ENCODE data around the gene SLC5A5.

Gene SLC5A5

DNA sequence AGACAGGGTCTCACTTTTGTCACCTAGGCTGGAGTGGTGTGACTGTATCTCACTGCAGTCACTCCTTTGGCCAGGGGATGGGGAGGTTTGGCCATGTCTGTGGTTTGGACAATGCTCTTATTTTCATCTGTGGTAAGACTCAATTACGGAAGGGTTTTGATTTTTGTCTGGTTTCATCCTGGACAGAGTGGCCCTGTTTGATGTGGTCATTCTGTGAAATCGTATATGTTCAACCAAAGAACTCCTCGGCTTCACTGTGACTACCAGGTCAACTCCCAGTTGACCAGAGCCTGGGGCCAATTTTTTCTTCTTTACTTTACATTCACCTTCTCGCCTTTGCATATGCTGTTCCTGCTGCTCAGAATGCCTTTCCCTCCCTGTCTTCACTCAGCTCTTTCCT lies 54.3 kb downstream of the SLC5A5 start:
- no peak for DNase-seq

DNA sequence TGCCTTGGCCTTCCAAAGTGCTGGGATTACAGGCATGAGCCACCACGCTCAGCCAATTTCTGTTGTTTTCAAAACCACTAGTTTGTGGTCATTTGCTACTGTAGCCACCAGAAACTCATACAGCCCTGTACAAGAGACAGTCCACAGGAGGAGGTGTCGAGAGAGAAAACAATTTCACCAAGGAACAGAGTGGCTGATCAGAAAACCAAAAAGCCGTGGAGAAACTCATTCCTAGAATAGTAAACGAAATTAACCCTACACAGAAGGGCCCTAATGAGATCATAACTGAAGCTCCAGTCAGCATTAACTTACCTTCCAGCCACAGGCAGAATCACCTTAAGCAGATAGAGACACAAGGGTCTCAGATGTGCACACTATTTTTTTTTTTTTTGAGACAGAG lies 57.3 kb downstream of the SLC5A5 start:
- no peak for DNase-seq

DNA sequence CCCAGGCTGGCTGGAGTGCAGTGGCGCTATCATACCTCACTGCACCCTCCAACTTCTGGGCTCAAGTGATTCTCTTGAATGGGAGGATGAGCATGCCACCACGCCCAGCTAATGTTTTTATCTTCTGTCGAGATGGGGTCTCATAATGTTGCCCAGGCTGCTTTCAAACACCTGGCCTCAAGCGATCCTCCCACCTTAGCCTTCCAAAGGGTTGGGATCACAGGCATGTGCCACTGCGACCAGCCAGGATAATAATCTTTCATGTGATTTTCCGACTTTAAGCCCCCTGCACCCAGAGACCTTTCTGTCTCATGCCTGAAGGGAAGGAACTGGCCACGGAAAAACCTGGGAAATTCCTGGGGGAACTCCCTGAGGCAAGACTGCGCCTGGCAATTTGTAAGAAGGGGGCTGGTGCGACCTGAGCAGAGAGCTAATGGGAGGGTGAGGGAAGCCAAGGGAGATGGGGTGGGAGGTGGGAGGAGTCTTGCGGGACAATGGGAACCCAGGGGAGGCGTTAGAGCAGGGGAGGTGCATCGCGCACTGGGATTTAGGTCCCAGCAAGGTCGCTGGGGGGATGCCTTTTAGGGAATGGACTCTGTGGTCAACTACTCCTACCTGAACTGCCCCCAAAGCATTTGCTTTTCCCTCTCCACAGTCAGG lies 59.9 kb downstream of the SLC5A5 start:
- no peak for DNase-seq

DNA sequence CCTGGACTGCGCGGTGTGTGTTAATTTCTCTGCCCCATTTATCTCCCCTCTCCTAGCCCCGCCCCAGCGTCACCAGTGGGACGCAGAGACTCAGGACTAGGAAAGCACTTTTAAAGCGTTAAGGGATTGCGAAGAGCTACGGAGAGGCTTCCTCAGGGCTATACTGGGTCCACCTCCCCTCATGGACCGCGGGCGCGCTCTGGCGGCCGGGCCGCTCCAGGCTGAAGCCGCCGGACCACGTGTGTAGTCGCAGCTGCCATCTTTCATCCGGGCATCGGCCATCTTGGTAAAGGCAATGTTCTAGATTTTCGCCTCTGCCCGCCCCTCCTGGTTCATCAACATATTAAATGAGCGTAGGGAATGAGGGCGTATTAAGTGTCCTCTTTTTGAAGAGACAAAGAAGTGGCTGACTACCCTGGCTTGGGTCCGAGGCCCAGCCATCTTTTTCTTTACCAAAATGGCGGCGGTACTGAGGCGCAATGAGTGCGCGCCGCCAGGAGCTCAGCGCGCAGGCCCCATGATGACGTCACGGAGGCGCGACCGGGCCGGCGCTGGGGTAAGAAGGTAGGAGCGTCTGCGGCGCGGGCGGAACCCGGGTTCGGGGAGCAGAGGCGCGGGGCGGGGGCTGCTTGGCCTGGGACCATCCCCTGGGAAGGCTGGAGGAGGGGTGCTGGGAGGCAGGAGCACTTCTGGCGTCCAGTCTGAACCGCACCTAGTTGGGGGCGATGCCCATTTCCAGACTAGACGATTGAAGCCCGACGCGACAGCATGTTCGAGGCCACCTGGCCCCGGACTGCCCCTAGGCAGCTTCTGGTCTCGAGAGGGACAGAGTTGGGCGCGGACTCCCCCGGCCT lies 61.0 kb downstream of the SLC5A5 start, which contains the start of gene CCDC124:
CCDC124 (plus strand) TSS at position 531 of the 854 bp plus-strand sequence. CDS start 3,406 bp downstream, outside the sequence.
- peak; percentile 85 for DNase-seq

DNA sequence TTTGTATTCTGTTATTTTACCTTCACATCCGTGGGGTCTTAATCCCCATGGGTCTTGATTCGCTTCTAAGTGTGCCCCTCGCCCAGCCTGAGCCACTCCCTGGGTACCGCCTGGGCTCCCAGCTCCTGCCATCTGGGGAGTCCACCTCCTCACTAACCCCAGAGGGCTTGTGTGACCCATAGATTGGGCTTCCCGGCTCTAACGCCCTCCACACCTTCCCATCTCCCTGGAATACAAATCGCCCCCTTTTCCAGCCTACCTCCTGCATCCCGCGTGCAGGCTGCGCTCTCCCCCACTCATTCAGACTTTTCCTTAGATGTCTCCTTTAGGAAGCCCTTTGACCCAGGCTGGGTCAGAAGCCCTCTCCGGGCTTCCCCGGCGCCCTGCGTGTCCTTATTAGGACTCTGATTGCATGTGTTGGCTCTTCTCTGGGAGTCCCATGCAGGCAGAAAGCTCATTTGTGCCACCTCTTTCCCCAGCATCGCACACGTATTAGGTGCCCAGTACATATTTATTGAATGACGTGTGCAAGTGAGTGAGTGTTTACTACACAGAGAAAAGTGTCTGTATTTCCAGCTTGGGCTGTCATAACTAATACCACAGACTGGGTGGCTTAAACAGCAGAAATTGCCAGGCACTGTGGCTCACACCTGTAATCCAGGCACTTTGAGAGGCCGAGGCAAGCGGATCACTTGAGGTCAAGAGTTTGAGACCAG lies 61.8 kb downstream of the SLC5A5 start:
- DNase-seq = no peak

DNA sequence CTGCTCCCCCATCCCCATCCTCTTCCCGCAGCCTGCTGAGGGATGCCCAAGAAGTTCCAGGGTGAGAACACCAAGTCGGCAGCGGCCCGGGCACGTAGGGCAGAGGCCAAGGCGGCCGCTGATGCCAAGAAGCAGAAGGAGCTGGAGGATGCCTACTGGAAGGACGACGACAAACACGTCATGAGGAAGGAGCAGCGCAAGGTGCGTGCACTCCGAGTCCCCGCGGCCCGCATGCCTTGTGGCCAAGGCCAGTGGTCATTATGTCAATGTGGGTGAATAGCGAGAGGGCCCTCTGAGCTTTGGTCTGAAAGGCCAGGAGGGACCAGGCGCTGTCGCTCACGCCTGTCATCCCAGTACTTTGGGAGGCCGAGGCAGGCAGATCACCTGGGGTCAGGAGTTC lies 64.6 kb downstream of the SLC5A5 start:
- DNase-seq = no peak

DNA sequence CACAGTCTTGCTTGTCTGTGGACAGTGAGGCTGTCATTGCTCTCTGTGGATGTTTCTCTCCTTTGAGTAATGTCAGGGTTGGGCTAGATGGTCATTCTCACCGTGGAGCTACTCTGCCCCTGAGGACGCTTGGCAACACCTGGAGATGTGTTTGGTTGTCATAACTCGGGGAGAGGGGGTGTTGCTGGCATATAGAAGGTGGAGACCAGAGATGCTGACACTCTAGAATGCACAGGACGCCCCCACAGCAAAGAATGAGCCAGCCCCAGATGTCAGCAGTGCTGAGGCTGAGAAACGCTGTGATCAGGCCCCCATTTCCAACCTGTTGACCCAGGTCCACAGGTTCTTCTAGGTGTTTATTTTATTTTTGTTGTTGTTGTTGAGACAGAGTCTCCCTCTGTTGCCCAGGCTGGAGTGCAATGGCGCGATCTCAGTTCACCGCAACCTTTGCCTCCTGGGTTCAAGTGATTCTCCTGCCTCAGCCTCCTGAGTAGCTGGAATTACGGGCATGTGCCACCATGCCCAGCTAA lies 65.7 kb downstream of the SLC5A5 start:
- no peak for DNase-seq

DNA sequence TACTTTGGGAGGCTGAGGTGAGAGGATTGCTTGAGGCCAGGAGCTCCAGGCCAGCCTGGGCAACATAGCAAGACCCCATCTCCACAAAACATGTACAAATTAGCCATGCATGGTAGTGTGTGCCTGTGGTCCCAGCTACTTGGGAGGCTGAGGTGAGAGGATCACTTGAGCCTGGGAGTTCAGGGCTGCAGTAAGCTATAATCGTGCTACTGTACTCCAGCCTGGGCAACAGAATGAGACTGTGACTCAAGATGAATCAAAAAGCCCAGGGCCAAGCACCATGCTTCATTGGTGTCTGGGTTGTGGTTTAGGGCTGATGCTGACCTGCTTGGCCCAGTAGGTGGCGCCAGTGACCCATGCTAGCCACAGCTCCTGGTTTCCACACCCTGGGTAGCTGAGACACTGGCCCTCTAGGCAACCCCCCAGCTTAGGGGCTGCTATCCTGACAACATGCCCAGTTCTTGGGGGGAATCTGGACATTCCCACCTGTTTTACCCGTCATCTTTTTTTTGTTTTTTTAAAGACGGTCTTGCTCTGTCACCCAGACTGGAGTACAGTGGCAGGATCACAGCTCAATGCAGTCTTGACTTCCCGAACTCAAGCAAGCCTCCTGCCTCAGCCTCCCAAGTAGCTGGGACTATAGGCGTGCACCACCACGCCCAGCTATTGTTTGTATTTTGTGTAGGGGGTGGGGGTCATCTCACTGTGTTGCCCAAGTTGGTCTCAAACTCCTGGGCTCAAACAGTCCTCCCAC lies 66.5 kb downstream of the SLC5A5 start:
- DNase-seq = no peak

DNA sequence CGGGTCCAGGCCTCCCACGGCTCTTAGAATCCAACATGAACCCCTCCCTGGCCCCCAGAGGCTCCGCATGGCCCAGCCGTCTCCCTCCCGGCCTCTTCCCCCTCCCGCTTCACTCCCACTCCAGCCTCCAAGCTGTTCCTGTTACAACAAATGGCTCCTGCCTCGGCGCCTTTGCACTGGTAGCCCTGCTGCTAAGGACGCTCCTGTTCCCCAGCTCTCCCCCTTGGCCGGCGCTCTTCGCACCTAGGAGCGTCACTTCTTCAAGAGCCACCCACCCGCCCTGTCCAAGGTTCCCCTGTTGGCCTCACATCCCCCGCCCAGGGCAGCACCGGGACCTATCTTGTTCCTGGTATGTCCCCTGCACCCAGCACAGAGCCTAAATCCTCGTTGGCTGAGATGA lies 70.4 kb downstream of the SLC5A5 start:
- DNase-seq = no peak

DNA sequence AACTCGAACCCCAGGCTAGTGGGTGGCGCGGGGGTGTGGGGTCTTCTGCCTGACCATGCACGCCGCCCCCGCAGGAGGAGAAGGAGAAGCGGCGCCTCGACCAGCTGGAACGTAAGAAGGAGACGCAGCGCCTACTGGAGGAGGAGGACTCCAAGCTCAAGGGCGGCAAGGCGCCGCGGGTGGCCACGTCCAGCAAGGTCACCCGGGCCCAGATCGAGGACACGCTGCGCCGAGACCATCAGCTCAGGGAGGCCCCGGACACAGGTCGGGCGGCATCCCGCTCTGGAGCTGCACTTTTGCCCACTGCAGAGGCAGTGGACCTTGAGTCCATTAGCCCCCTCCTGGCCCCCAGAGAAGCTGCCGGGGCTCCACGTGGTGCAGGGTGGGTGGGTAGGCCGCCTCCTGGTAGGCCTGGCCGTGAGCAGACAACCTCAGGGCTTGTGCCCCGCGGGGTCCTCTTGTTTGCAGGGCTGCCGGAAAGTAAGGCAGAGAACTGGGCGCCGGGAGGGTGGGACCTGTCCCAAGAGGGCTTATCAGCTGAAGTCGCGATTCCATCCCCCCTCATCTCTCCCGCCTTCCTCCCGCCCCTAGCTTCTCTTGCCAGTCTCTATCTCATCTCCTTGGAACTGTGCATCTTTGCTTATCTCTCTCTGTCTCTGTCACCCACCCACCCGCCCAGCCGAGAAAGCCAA lies 71.0 kb downstream of the SLC5A5 start:
- DNase-seq = no peak

DNA sequence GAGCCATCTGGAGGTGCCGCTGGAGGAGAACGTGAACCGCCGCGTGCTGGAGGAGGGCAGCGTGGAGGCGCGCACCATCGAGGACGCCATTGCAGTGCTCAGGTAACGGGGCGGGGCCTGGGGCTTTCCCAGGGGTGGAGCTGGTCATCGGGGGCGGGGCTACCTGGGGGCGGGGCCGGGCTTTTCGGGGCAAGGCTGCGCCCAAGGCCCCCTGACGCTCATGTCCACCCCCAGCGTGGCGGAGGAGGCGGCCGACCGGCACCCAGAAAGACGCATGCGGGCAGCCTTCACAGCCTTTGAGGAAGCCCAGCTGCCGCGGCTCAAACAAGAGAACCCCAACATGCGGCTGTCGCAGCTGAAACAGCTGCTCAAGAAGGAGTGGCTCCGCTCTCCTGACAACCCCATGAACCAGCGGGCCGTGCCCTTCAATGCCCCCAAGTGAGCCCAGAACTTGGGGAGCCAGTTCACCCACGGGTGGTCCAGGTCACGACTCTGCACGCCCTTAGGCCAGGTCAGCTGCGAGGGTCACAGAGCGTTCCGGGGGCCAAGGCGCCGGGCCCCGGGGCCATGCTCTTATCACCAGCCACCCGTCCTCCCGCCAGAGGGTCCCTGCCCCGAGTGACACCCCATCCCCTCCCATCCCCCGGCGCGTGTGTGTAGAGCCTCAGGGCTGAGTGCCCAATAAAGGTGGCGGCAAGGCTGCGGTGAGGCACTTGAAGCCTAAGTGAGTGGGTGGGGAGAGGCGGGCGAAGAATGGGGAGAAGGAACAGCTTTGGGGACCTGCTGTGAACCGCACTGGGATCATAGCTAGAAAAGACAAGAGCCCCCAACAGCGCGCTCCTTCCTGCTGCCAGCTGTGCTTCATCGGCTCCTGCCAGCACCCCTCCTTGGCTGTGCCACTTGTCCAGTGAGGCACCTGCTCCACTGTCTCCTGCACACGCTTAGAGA lies 71.8 kb downstream of the SLC5A5 start:
- no peak for DNase-seq

DNA sequence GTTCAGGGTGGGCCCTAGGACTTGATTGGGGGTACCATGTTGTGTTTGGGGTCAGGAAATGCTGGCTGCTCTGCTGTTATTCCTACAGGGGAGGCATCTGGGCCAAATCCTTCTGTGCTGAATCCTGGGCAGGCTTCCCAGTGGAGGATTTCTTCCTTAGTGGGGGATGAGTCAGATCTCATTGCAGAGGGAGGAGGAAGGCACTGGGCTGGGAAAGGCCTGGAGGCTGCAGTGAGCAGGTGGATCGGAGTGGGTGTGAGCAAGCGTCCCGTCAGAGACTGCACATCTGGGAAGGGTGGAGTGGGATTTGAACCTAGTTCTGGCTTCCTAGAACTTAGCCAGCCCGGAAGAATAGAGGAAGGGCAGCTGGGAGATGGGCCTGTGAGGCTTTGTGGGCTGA lies 72.6 kb downstream of the SLC5A5 start:
- no peak for DNase-seq
